C4-2B (cell line): ENCODE measurements around the gene COL13A1.

ENCODE experiments used
- H3K27ac ChIP-seq: fragments of 450-650 bp; 2 replicates; pipeline ENCODE4 v1.5.1; 2017
- CTCF ChIP-seq: fragments of 450-650 bp; conservative IDR thresholded peaks from 2 replicates; pipeline ENCODE4 v1.5.1; 2017; ENCODE audit warnings: mild to moderate bottlenecking
- ZFX ChIP-seq: fragments of 450-650 bp; IDR thresholded peaks from 2 replicates; pipeline ENCODE4 v1.6.1; 2017

The COL13A1 gene

DNA sequence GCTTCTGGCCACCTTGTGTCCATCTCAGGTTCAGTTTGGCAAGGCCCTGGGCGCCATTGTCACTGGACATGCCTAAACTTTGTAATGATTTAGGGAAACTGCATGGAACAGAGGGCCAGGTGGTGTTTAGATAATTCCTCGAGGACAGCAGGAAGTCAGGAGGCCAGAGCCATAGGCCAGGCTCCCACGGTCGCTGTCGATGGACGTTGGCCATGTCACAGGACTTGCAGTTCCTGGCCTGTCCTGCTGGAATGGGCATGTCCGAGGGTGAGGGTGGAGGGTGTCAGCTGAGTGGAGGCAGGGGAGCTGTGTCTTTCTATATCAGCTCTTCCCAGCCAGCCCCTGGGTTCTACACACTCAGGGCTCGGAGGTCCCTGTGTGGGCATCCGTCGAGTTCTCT is 143.1 kb downstream of the COL13A1 start:
- no peak for TF ChIP-seq ZFX
- TF ChIP-seq CTCF = no peak
- H3K27ac ChIP-seq = no peak overlapping the region

GRCh38 chr10:69948261-69948660 is 146.6 kb downstream of the COL13A1 start:
- TF ChIP-seq ZFX (no peak), CTCF (no peak; the same call in 1 of the 2 replicates)
- H3K27ac ChIP-seq = no peak overlapping the region

DNA sequence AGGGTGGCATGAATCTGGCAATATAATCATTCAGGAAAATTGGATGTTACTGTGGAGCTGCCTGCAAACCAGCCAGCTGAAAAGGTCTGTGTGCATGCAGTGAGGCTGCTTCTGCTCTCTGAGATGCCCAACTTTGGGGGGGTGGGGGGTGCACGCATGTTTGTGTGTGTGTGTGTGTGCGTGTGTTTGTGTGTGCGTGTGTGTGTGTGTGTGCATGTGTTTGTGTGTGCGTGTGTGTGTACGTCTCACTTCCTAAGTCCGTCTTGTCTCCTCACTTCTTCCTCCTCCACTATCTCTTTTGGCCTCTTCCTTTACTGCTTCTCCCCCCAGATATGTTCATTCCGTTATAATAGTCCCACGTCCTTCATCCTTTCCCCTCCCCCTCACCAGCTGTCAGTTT is 148.1 kb downstream of the COL13A1 start:
- no peak for TF ChIP-seq ZFX
- TF ChIP-seq CTCF = no peak
- H3K27ac ChIP-seq = no peak overlapping the region

DNA sequence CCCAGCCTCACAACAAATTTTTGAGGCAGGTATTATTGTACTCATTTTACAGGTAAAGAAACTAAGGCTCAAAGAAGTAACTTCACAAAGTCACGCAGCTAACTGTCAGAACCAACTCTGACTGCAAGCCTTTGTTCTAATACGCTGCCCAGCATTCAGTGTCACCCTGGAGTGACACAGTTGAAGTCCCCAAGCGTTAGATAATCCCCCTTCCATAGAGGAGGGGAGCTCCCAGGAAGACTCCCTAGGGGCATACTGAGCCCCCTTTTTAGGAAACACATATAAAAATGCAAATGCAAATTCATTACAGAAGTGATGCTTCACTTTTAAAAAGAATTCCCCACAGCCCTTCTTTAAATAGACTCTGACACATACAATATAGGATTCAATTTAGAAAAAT is 150.0 kb downstream of the COL13A1 start:
- TF ChIP-seq CTCF (no peak), ZFX (no peak)
- H3K27ac ChIP-seq = no peak overlapping the region

DNA sequence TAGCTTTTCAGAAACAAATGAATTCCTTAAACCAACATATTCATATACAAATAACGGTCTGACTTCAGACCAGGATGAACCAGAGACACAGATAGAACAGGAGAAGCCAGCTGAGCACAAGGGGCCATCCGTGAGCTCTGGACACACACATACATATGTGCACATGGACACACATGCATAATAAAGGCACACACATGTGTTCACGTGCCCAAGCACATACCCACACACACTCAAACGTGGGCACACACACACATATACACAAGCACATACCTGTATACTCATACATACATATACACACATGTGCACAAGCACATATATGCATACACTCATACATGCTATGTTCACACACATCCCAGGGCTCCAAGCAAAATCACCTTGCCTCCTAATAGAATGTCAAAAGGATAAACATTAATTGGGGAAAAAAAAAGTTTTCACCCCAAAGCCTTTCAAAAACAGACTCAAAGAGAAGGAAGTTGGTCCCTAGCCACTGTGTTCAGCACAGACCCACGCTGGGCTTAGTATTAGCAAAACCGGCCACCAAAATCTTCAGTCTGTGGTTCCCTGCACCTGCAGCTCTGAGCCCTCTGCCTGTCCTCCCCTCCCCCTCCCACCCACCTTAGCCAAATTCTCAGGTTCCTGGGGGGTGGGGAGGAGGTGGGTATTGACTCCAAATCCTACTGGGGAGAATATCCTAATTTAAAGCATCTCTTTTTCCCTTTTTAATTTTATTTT is 150.5 kb downstream of the COL13A1 start:
- TF ChIP-seq CTCF (no peak), ZFX (no peak)
- H3K27ac ChIP-seq = no peak overlapping the region

- TF ChIP-seq ZFX (no peak), CTCF (no peak)
- H3K27ac ChIP-seq = no peak overlapping the region
Observed at GRCh38 chr10:69952821-69953221, 151.1 kb downstream of the COL13A1 start.

DNA sequence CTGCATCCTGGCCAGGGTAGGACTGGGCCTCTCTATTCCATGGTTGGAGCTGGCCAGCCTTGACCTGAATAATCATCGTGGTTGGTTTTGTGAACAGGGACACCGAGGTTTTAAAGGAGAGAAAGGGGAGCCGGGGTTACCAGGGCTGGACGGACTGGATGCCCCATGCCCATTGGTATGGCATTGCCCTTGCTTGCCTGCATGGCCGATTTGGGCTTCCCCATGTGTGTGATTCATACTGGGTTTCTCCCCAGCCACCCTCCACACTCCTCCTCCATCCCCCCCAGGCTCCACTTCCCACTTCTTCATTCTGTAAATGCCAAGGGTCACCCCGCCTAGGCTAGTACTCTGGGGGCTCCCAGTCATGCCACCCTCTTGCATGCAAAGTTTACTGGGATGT is 152.1 kb downstream of the COL13A1 start:
- TF ChIP-seq CTCF (no peak), ZFX (no peak)
- H3K27ac ChIP-seq = no peak overlapping the region
